ENCODE measurements around the gene VPS51.
"Not testable (repeated sequence)": the region's sequence is repeated elsewhere in the genome, so short reads cannot be mapped to it uniquely, and the experiment has no call there.

The VPS51 gene

DNA sequence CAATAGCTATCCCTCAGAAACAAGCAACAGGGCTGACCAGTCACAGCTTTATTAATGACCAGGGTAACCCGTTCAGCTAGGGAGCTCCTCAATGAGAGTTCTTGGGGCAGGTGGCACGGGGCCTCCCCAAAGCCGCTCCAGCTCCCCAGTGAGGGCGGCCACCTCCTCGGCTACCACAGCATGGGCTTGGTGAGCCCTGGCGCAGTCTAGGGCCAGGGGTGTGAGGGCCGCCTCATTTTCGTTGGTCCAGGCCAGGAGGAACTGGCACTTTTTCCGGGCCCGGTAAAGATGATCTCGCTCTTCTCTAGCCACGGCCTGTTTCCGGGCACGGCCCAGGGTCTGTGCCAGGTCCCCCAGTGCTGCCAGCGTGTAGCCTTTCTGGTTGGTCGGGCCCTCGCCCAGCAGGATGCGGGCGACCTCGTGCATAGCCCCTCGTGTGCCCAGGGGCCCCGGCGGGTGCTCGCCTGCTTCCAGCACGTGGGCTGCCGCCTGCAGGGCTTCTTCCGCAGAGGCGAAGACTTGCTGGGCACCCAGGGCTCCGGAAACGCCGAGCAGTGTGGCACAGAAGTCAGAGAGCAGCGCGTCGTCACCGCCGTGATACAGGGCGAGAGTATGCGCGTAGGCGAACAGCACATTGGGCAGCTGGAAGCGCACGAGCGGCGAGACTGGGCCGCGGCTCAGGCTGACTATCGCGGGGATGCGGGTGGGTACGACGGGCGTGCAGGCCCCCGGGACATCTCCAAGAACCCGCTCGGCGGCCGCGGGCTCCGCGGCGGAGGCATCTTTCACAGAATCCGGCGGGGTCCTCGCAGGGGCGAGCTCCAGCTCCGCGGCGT, 20.6 kb downstream of the VPS51 start:
- Histone ChIP-seq H3K27ac (ENCODE audit: low read length) (no peak overlapping the region), H3K4me3 (ENCODE audit: low read length) (peak overlapping the region; percentile 83), H3K36me3 (ENCODE audit: insufficient read depth, low read depth, low read length) (peaks cover 41% of the 10 kb centered on the region), H3K4me1 (ENCODE audit: insufficient read depth, low read length) (peaks cover 7% of the 10 kb centered on the region; the same call in 1 of the 2 replicates), H3K27me3 (ENCODE audit: insufficient read depth, low read length) (no peaks in the 10 kb centered on the region), H3K9ac (ENCODE audit: low read depth, low read length) (peak overlapping the region; percentile 92), H3K9me3 (ENCODE audit: insufficient read depth, low read depth, low read length) (no peaks in the 10 kb centered on the region)

DNA sequence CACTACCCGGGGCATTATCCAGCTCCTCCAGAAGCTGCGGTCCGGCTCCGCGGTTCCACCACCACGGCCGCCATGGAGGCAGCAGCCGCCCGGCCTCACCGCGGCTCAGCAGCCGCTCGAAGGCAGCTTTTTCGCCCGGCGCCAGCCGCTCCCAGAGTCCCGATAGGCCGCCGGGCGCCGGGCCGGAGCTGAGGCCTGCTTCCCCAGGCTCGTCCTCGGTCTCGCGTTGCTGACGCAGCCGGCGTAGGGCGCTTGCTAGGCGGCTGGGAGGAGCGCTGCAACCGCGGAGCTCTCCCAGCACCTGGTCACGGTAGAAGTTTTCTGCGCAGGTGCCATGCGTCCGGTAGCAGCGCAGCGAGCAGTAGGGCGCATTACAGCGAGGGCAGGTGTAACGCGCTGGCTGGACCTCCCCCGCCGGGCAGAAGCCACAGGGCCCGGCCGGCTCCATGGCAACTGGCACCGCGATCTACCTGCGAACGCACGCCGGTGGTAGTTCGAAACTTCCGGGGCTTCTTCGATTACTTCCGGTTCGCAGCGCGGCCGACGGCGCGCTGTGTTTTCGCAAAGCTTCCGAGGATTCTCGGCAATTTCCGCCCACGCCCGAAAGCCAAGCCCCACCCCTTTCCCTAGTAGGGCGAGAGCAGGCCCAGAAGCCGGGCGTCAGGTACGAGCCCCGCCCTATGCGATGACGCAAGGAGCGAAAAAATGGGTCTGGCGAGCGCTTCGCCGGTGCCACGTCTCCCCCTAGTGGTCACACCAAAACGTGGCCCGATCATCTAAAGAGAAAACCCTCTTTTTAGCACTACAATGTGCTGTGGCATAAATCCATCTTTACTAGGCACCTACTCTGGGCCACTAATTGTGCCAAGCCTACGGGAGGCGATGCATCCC, 21.4 kb downstream of the VPS51 start, which contains the start of gene ZNHIT2:
ZNHIT2 (minus strand) TSS at position 496 of the 891 bp plus-strand sequence; CDS start at position 448, 48 bp downstream.
- H3K4me3 ChIP-seq (ENCODE audit: low read length): peak within 1 kb of the TSS; percentile 83
- peaks cover 41% of the 10 kb centered on the region for H3K36me3 ChIP-seq (ENCODE audit: insufficient read depth, low read depth, low read length)
- peaks cover 7% of the 10 kb centered on the region; the same call in 1 of the 2 replicates for H3K4me1 ChIP-seq (ENCODE audit: insufficient read depth, low read length)
- no peaks in the 10 kb centered on the region for H3K27me3 ChIP-seq (ENCODE audit: insufficient read depth, low read length)
- H3K9me3 ChIP-seq (ENCODE audit: insufficient read depth, low read depth, low read length): no peaks in the 10 kb centered on the region
- H3K27ac ChIP-seq (ENCODE audit: low read length): no peak within 1 kb of the TSS
- H3K9ac ChIP-seq (ENCODE audit: low read depth, low read length): peak within 1 kb of the TSS; percentile 92

DNA sequence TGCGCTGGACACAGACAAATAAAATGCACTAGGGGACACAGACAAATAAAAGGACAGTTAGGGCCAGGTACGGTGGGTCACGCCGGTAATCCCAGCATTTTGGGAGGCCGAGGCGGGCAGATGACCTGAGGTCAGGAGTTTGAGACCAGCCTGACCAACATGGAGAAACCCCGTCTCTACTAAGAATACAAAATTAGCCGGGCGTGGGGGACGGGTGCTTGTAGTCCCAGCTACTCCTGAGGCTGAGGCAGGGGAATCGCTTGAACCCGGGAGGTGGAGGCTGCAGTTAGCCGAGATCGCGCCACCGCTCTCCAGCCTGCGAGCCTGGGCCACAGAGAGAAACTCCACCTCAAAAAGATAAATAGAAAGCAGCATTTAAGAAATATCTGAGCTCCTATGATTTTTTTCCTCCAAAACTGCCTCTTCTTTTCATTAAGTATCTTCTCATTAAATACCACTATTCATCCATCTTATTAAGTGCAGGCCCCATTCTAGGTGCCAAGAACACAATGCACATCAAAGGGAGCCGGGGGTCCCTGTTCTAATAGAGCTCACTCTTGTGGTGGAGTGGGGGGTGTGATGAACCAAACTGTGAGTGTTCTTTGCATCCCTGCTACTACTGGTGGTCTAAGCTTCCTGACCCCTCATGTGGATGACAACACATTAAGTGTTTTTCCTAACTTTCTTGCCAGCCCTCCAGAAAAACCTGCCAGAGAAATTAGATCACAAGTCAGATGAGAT, 22.3 kb downstream of the VPS51 start:
- no peaks in the 10 kb centered on the region for H3K27me3 ChIP-seq (ENCODE audit: insufficient read depth, low read length)
- no peaks in the 10 kb centered on the region for H3K9me3 ChIP-seq (ENCODE audit: insufficient read depth, low read depth, low read length)
- H3K36me3 ChIP-seq (ENCODE audit: insufficient read depth, low read depth, low read length): peaks cover 41% of the 10 kb centered on the region

DNA sequence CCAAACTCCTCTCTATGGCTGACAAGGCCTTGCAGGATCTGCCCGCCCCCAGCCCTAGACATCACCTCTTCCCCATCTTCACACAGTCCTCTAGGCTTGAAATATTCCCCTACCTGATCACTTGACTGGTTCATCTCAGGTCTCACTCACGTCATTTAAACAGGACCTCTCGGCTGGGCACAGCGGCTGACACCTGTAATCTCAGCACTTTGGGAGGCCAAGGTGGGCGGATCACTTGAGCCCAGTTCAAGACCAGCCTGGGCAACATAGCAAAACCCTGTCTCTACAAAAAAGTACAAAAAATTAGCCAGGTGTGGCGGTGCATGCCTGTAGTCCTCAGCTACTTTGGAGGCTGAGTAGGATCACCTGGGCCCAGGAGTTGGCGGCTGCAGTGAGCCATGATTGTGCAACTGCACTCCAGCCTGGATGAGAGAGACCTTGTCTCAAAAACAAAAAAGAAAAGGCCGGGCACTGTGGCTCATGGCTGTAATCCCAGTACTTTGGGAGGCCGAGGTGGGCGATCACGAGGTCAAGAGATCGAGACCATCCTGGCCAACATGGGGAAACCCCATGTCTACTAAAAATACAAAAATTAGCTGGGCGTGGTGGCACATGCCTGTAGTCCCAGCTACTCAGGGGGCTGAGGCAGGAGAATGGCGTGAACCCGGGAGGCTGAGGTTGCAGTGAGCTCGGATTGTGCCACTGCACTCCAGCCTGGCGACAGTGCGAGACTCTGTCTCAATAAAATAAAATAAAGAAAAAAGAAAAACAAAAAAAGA, 23.1 kb downstream of the VPS51 start:
- not testable (repeated sequence) for H3K27me3 ChIP-seq (ENCODE audit: insufficient read depth, low read length); H3K9ac ChIP-seq (ENCODE audit: low read depth, low read length); H3K4me1 ChIP-seq (ENCODE audit: insufficient read depth, low read length); H3K4me3 ChIP-seq (ENCODE audit: low read length); H3K9me3 ChIP-seq (ENCODE audit: insufficient read depth, low read depth, low read length); H3K27ac ChIP-seq (ENCODE audit: low read length)
- H3K36me3 ChIP-seq (ENCODE audit: insufficient read depth, low read depth, low read length): peaks cover 45% of the 10 kb centered on the region

More for the DNA sequence above, 22.3 kb downstream of the VPS51 start:
- no peak overlapping the region for H3K27ac ChIP-seq (ENCODE audit: low read length)
- H3K9ac ChIP-seq (ENCODE audit: low read depth, low read length): no peak overlapping the region
- H3K4me1 ChIP-seq (ENCODE audit: insufficient read depth, low read length): peaks cover 6% of the 10 kb centered on the region; the same call in 1 of the 2 replicates
- H3K4me3 ChIP-seq (ENCODE audit: low read length): no peak overlapping the region

DNA sequence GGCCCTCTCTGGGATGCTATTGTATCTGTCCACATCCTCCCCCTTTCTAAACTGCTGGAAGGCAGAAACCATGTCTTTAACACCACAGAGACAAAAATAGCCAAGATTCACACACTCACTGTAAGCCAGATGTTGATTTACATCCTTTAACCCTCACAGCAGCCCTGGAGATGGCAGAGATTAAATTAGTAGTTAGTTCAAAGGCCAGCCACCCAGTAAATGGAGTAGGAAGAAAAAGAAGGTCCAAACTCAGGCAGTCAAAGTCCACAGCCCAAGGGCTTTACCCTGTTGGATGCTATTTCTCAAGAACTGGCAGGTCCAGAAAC, 23.6 kb downstream of the VPS51 start:
- Histone ChIP-seq H3K27me3 (ENCODE audit: insufficient read depth, low read length) (no peaks in the 10 kb centered on the region), H3K4me1 (ENCODE audit: insufficient read depth, low read length) (0 out of 2 replicates have a peak, but pooled peaks cover 3% of the 10 kb centered on the region), H3K4me3 (ENCODE audit: low read length) (no peak overlapping the region), H3K36me3 (ENCODE audit: insufficient read depth, low read depth, low read length) (peaks cover 51% of the 10 kb centered on the region), H3K27ac (ENCODE audit: low read length) (no peak overlapping the region), H3K9ac (ENCODE audit: low read depth, low read length) (no peak overlapping the region), H3K9me3 (ENCODE audit: insufficient read depth, low read depth, low read length) (no peaks in the 10 kb centered on the region)

DNA sequence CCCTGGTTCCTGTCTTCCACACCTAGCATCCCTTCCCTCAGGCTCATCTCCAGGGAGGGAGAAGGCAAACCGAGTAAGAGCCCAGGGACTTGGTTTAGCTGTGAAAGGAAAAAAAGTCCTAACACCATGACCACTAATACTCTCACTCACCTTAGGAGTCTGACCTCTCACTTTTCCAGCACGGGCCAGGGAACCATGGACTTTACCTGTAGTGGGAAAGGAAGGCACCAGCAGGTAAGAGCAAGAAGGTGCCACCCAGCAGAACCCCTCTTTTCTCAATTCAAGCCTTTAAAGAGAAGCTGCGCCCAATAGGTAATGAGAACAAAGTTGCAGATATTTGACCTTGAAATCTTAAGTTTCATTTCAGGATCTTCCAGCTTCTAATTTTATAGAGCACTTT, 24.8 kb downstream of the VPS51 start:
- H3K27ac ChIP-seq (ENCODE audit: low read length): no peak overlapping the region
- H3K9ac ChIP-seq (ENCODE audit: low read depth, low read length): peak overlapping the region; percentile 90; the same call in 1 of the 2 replicates
- H3K36me3 ChIP-seq (ENCODE audit: insufficient read depth, low read depth, low read length): peaks cover 58% of the 10 kb centered on the region
- no peaks in the 10 kb centered on the region for H3K27me3 ChIP-seq (ENCODE audit: insufficient read depth, low read length)
- H3K4me1 ChIP-seq (ENCODE audit: insufficient read depth, low read length): 0 out of 2 replicates have a peak, but pooled peaks cover 3% of the 10 kb centered on the region
- H3K4me3 ChIP-seq (ENCODE audit: low read length): peak overlapping the region; percentile 88
- no peaks in the 10 kb centered on the region for H3K9me3 ChIP-seq (ENCODE audit: insufficient read depth, low read depth, low read length)

DNA sequence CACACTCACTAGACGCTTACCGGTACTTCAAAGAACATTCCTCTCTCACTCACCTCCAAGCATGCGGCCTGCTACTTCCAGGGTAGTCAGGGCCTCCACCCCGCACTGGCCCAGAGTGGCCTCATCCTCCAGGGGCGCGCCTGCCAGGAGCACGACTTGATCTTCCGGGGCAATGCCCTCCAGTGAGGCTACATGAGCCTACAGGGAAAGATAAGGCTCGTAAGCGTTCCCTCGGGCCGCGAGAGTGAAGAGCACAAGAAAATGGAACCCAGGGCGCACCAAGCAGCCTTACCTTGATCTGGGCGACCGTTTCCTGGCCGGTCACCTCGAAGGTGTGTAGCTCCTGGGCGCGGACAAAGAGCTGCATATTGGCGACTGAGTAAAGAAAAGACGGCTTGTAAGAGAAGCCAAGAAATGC, 25.4 kb downstream of the VPS51 start:
- peaks cover 60% of the 10 kb centered on the region for H3K36me3 ChIP-seq (ENCODE audit: insufficient read depth, low read depth, low read length)
- H3K27ac ChIP-seq (ENCODE audit: low read length): peak overlapping the region; percentile 59
- H3K4me3 ChIP-seq (ENCODE audit: low read length): peak overlapping the region; percentile 88
- H3K27me3 ChIP-seq (ENCODE audit: insufficient read depth, low read length): no peaks in the 10 kb centered on the region
- H3K4me1 ChIP-seq (ENCODE audit: insufficient read depth, low read length): 0 out of 2 replicates have a peak, but pooled peaks cover 3% of the 10 kb centered on the region
- no peaks in the 10 kb centered on the region for H3K9me3 ChIP-seq (ENCODE audit: insufficient read depth, low read depth, low read length)
- H3K9ac ChIP-seq (ENCODE audit: low read depth, low read length): peak overlapping the region; percentile 90

DNA sequence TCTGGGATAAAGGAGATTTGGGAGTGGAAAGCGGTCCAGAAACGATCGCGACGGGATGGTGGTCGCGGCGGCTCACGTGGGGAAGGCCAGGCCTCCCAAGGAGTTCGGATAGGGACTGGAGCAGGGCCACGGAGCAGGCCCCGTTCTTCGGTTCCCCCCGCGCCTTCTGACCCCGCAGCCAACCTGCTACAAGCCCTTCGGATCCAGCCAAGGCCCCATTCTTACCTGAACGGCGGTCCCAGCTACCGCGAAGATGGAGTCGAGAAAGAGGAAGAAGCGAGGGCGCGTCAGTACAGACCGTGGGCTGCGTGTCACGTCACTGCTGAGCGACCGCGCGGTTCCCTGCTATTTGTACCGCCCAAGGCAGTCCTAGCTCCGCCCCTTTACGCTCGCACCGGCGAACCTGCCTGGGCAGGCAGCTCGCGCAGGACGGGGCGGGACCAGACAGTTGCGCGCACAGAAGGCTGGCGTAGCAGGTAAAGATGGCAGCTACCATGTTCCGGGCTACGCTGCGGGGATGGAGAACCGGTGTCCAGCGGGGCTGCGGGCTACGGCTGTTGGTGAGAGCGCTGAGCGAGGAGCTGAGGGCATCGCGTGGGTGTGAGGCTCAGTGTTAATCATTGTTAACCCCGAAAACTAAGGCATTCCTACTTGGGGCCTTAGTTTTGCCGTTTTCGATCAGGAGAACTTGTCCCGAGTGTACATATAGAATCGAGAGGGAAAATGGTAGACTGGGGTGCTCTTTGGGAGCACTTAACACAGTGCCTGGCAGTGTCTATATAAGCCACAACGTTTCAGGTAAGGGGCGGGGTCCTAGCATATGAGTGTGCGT, 26.1 kb downstream of the VPS51 start, which contains the start of the genes FAU and MRPL49:
FAU (minus strand) TSS at position 270 of the 832 bp plus-strand sequence. CDS start 321 bp downstream, outside the sequence.
MRPL49 (plus strand) TSS at position 457 of the 832 bp plus-strand sequence; CDS start at position 483, 26 bp downstream.
- Histone ChIP-seq H3K4me1 (ENCODE audit: insufficient read depth, low read length) (0 out of 2 replicates have a peak, but pooled peaks cover 3% of the 10 kb centered on the region), H3K27me3 (ENCODE audit: insufficient read depth, low read length) (no peaks in the 10 kb centered on the region), H3K4me3 (ENCODE audit: low read length) (peak within 1 kb of the TSS; percentile 88), H3K36me3 (ENCODE audit: insufficient read depth, low read depth, low read length) (peaks cover 66% of the 10 kb centered on the region), H3K9me3 (ENCODE audit: insufficient read depth, low read depth, low read length) (no peaks in the 10 kb centered on the region), H3K27ac (ENCODE audit: low read length) (peak within 1 kb of the TSS; percentile 90), H3K9ac (ENCODE audit: low read depth, low read length) (peak within 1 kb of the TSS; percentile 90)

DNA sequence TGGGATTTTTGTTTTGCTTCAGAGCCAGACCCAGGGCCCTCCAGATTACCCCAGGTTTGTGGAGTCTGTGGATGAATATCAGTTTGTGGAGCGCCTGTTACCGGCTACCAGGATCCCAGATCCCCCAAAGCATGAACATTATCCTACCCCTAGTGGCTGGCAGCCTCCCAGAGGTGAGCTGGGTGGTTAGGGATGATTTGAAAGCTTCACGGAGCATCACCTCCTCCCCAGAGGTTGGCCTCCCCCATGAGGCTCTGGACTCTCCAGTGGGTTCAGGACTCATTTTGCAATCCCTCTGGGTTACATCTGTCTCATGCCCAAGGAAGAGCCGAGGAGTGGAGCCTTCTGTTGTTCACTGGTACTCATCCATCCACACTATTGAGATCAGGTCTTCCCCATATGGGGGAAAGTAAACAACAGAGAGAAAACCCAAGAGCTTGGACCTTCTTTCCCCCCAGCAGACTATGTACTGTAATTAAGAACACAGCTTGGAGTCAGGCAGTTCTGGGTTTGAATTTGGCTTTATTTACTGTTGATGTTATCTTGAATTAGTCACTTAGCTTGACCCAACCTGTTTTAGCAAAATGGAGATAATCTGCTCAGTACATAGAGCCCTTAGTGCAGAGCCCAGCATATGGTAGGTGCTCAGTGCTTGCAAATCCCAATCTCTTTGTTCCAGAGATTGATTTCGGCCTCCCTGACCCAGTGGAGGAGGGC, 28.6 kb downstream of the VPS51 start:
- Histone ChIP-seq H3K36me3 (ENCODE audit: insufficient read depth, low read depth, low read length) (peaks cover 77% of the 10 kb centered on the region), H3K4me3 (ENCODE audit: low read length) (no peak overlapping the region), H3K9me3 (ENCODE audit: insufficient read depth, low read depth, low read length) (no peaks in the 10 kb centered on the region), H3K9ac (ENCODE audit: low read depth, low read length) (no peak overlapping the region), H3K4me1 (ENCODE audit: insufficient read depth, low read length) (0 out of 2 replicates have a peak, but pooled peaks cover 3% of the 10 kb centered on the region), H3K27ac (ENCODE audit: low read length) (no peak overlapping the region), H3K27me3 (ENCODE audit: insufficient read depth, low read length) (no peaks in the 10 kb centered on the region)

All from iPS-20b (cell line).